Activated B cell treated with CpG ODN at 0.5 μM for 24 hours (primary cell): ENCODE data around the gene TRAF3. TPM values are rescaled to one million over a fixed set of nuclear protein-coding genes. Genes with fewer than 3 reads are reported as not detected.
A peak's percentile ranks its signal among the peaks of the same experiment; 100 is the strongest.
"Not testable (repeated sequence)": the region's sequence is repeated elsewhere in the genome, so short reads cannot be mapped to it uniquely, and the experiment has no call there.

ENCODE experiments used
- ATAC-seq: fragments of 200-7000 bp; cut with Tn5 transposase; one replicate; pipeline ENCODE4 v1.10.0; 2021; ENCODE audit warnings: low read depth, mild to moderate bottlenecking, moderate library complexity
- CTCF ChIA-PET: fragments of 350-600 bp; sonication (Branson Sonifier 250); formaldehyde crosslinking; loops from one replicate; lab custom pipeline; 2021; ENCODE audit warnings: antibody characterized with exemption; lab: Charles Lee
- POLR2A ChIA-PET: fragments of 350-600 bp; sonication (Branson Sonifier 250); formaldehyde crosslinking; loops from one replicate; lab custom pipeline; 2021; ENCODE audit warnings: antibody characterized with exemption; lab: Charles Lee
- DNase-seq: peaks from one replicate; pipeline ENCODE4 v3.0.0; 2022
- H3K27ac Mint-ChIP-seq: one replicate; pipeline ENCODE4 v1.8.0; 2020; ENCODE audit warnings: mixed read lengths
- H3K27me3 Mint-ChIP-seq: one replicate; pipeline ENCODE4 v1.8.0; 2021; ENCODE audit warnings: mixed read lengths
- H3K36me3 Mint-ChIP-seq: one replicate; pipeline ENCODE4 v1.8.0; 2021; ENCODE audit warnings: low read depth, mixed read lengths
- H3K4me1 Mint-ChIP-seq: one replicate; pipeline ENCODE4 v1.8.0; 2021; ENCODE audit warnings: mixed read lengths
- H3K4me3 Mint-ChIP-seq: one replicate; pipeline ENCODE4 v1.8.0; 2020; ENCODE audit warnings: mild to moderate bottlenecking, mixed read lengths
- H3K9me3 Mint-ChIP-seq: one replicate; pipeline ENCODE4 v1.8.0; 2020; ENCODE audit warnings: mixed read lengths
- CTCF ChIP-seq: fragments of 200-600 bp; IDR thresholded peaks from one replicate; pipeline ENCODE4 v1.8.0; 2022; ENCODE audit warnings: antibody characterized with exemption, mild to moderate bottlenecking
- intact Hi-C: fragments of 100-400 bp; cut with micrococcal nuclease; formaldehyde crosslinking; loops from one replicate; pipeline ENCODE4 v1.15.1; 2024
- total RNA-seq: library from RNA; stranded (reverse); gene quantifications from 2 replicates; pipeline ENCODE4 v1.2.3, GENCODE V29; 2022

Gene TRAF3
- total RNA-seq, 1 donor from 2014 or later: 120 TPM

- H3K27me3 Mint-ChIP-seq: no peaks in the 10 kb centered on the region
- peak overlapping the region; percentile 7 for H3K4me3 Mint-ChIP-seq
- ATAC-seq (no peak), DNase-seq (no peak)
- no peak for TF ChIP-seq CTCF
- peak overlapping the region; percentile 53 for H3K27ac Mint-ChIP-seq
- ChIA-PET POLR2A (interaction anchor here (0.5 to 0.6 kb wide), 4 partner anchors 13 to 759 kb away, joined by 3 to 8 read pairs (median 4); no protein-coding TSS in a partner anchor), CTCF (no interaction called here)
- H3K4me1 Mint-ChIP-seq: peaks cover 86% of the 10 kb centered on the region
- intact Hi-C loops: loop anchor here (2.0 kb wide), 1 partner anchor 16 kb away; no protein-coding TSS in a partner anchor
- H3K9me3 Mint-ChIP-seq: no peaks in the 10 kb centered on the region
- H3K36me3 Mint-ChIP-seq: peaks cover 42% of the 10 kb centered on the region
These were observed 45.1 kb downstream of the TRAF3 start for GRCh38 chr14:102822311-102822863.

GRCh38 chr14:102822887-102823286 is 45.6 kb downstream of the TRAF3 start:
- Mint-ChIP-seq H3K27ac (peak overlapping the region; percentile 53), H3K4me1 (peaks cover 86% of the 10 kb centered on the region), H3K36me3 (peaks cover 40% of the 10 kb centered on the region), H3K4me3 (peak overlapping the region; percentile 7)
- CTCF ChIA-PET, ATAC-seq, H3K27me3 Mint-ChIP-seq, DNase-seq, H3K9me3 Mint-ChIP-seq: not testable (repeated sequence)
- intact Hi-C loops: loop anchor here (2.0 kb wide), 1 partner anchor 16 kb away; no protein-coding TSS in a partner anchor
- POLR2A ChIA-PET: interaction anchor here (0.5 kb wide), 1 partner anchor 32 kb away, joined by 8 read pairs; no protein-coding TSS in a partner anchor

GRCh38 chr14:102823546-102823945 is 46.3 kb downstream of the TRAF3 start:
- H3K27me3 Mint-ChIP-seq: no peaks in the 10 kb centered on the region
- CTCF ChIA-PET: no interaction called here
- peaks cover 40% of the 10 kb centered on the region for H3K36me3 Mint-ChIP-seq
- no peak for ATAC-seq
- no peak overlapping the region for H3K4me3 Mint-ChIP-seq
- H3K4me1 Mint-ChIP-seq: peaks cover 85% of the 10 kb centered on the region
- H3K9me3 Mint-ChIP-seq: no peaks in the 10 kb centered on the region
- intact Hi-C loops: loop anchor here (2.0 kb wide), 1 partner anchor 17 kb away; no protein-coding TSS in a partner anchor
- POLR2A ChIA-PET: no interaction called here
- no peak overlapping the region for H3K27ac Mint-ChIP-seq
- DNase-seq: no peak
- TF ChIP-seq CTCF: no peak

- intact Hi-C loops: no loop called here
- no peak for TF ChIP-seq CTCF
- Mint-ChIP-seq H3K9me3 (no peaks in the 10 kb centered on the region), H3K4me3 (no peak overlapping the region), H3K27me3 (no peaks in the 10 kb centered on the region), H3K36me3 (peaks cover 39% of the 10 kb centered on the region), H3K27ac (no peak overlapping the region), H3K4me1 (peaks cover 85% of the 10 kb centered on the region)
- DNase-seq: no peak
- ATAC-seq: no peak
- ChIA-PET POLR2A (no interaction called here), CTCF (interaction anchor here (1.2 kb wide), 1 partner anchor 131 kb away, joined by 3 read pairs; no protein-coding TSS in a partner anchor)
These were observed 47.6 kb downstream of the TRAF3 start for GRCh38 chr14:102824832-102825231.

GRCh38 chr14:102825307-102826095 is 48.3 kb downstream of the TRAF3 start:
- no peaks in the 10 kb centered on the region for H3K9me3 Mint-ChIP-seq
- POLR2A ChIA-PET: no interaction called here
- no peak for DNase-seq
- CTCF ChIA-PET: interaction anchor here (1.2 kb wide), 1 partner anchor 131 kb away, joined by 3 read pairs; no protein-coding TSS in a partner anchor
- H3K4me3 Mint-ChIP-seq: peak overlapping the region; percentile 32
- no peak for TF ChIP-seq CTCF
- H3K27me3 Mint-ChIP-seq: no peaks in the 10 kb centered on the region
- peak overlapping the region; percentile 70 for H3K27ac Mint-ChIP-seq
- intact Hi-C loops: no loop called here
- peaks cover 40% of the 10 kb centered on the region for H3K36me3 Mint-ChIP-seq
- peak; percentile 54 for ATAC-seq
- peaks cover 83% of the 10 kb centered on the region for H3K4me1 Mint-ChIP-seq
